Caco-2 (cell line): Measurements from ENCODE around the gene ZNF329. TPM values are rescaled to one million over a fixed set of nuclear protein-coding genes. Genes with fewer than 3 reads are reported as not detected.

Experiments
- BruUV-seq: library from RNA; stranded (reverse); fragments of 400-500 nt; replicated peaks from 2 replicates; lab custom pipeline; 2021; lab: Mats Ljungman, UMichigan
- CTCF ChIA-PET: fragments of 300-600 bp; sonication (Branson Sonifier 250); formaldehyde crosslinking; loops from one replicate; lab custom pipeline; 2022; ENCODE audit warnings: antibody characterized with exemption; lab: Charles Lee
- POLR2A ChIA-PET: fragments of 300-600 bp; sonication (Branson Sonifier 250); formaldehyde crosslinking; loops from one replicate; lab custom pipeline; 2022; ENCODE audit warnings: antibody characterized with exemption; lab: Charles Lee
- DNase-seq, 2 experiments: peaks; one replicate each; pipeline versions ENCODE4 v3.0.0 to v3.0.0-alpha.2; 2020 to 2022
- H3K27me3 ChIP-seq: replicated peaks from 2 replicates; pipeline ENCODE4 v1.6.0; 2011; ENCODE audit warnings: low read length; ENCODE audit not compliant: control insufficient read depth, insufficient read depth
- H3K36me3 ChIP-seq: 2 replicates; pipeline ENCODE4 v1.5.1; 2011; ENCODE audit warnings: low read length; ENCODE audit not compliant: control insufficient read depth, insufficient read depth
- H3K4me1 ChIP-seq: fragments of 250-450 bp; sonication (Bioruptor Pico); 2 replicates; pipeline ENCODE4 v1.5.1; 2020; ENCODE audit warnings: mild to moderate bottlenecking
- H3K4me3 ChIP-seq: 2 replicates; pipeline ENCODE4 v1.5.1; 2011; ENCODE audit warnings: low read depth, mild to moderate bottlenecking, control low read depth, low read length
- H3K9me3 ChIP-seq: fragments of 250-450 bp; sonication (Bioruptor Pico); 2 replicates; pipeline ENCODE4 v1.5.1; 2020; ENCODE audit warnings: mild to moderate bottlenecking, moderate library complexity
- H3K27ac Mint-ChIP-seq: one replicate; pipeline ENCODE4 v1.8.0; 2022; ENCODE audit warnings: mixed read lengths; ENCODE audit not compliant: unreplicated experiment
- H3K27me3 Mint-ChIP-seq: one replicate; pipeline ENCODE4 v1.8.0; 2022; ENCODE audit warnings: mixed read lengths; ENCODE audit not compliant: insufficient read depth, unreplicated experiment
- H3K36me3 Mint-ChIP-seq: one replicate; pipeline ENCODE4 v1.8.0; 2022; ENCODE audit warnings: mild to moderate bottlenecking, mixed read lengths; ENCODE audit not compliant: insufficient read depth, unreplicated experiment
- H3K4me1 Mint-ChIP-seq: one replicate; pipeline ENCODE4 v1.8.0; 2022; ENCODE audit warnings: low read depth, mixed read lengths; ENCODE audit not compliant: unreplicated experiment
- H3K4me3 Mint-ChIP-seq: one replicate; pipeline ENCODE4 v1.8.0; 2022; ENCODE audit warnings: mild to moderate bottlenecking, moderate library complexity, mixed read lengths; ENCODE audit not compliant: unreplicated experiment
- H3K9me3 Mint-ChIP-seq: one replicate; pipeline ENCODE4 v1.8.0; 2022; ENCODE audit warnings: mixed read lengths; ENCODE audit not compliant: unreplicated experiment
- CTCF ChIP-seq, 2 experiments: fragments of 200-600 bp in 1 of 2; IDR thresholded peaks; 1 replicate in 1 of 2; 2 replicates in 1 of 2; pipeline versions ENCODE4 v1.5.1 to v1.8.0; 2011 to 2022; ENCODE audit warnings: antibody characterized with exemption in 1 of 2, control low read depth in 1 of 2, inconsistent platforms in 1 of 2, low read depth in 1 of 2, low read length in 1 of 2, mild to moderate bottlenecking in 1 of 2, moderate library complexity in 1 of 2; ENCODE audit not compliant: insufficient read depth in 1 of 2, severe bottlenecking in 1 of 2, unreplicated experiment in 1 of 2
- intact Hi-C: fragments of 100-400 bp; cut with micrococcal nuclease; formaldehyde crosslinking; loops from one replicate; pipeline ENCODE4 v1.10.0; 2022; ENCODE audit not compliant: unreplicated experiment
- total RNA-seq: library from RNA; stranded (reverse); gene quantifications from 2 replicates; pipeline ENCODE4 v1.2.3, GENCODE V29; 2022

The ZNF329 gene
- total RNA-seq, 1 experiment from 2014 or later, result 5.4 TPM

- BruUV-seq, result TSS peak; percentile 37
- H3K27me3 Mint-ChIP-seq, result no peaks in the 10 kb centered on the region
Measured at GRCh38 chr19:58181902-58182576, 31.4 kb upstream of the ZNF329 start.

DNA sequence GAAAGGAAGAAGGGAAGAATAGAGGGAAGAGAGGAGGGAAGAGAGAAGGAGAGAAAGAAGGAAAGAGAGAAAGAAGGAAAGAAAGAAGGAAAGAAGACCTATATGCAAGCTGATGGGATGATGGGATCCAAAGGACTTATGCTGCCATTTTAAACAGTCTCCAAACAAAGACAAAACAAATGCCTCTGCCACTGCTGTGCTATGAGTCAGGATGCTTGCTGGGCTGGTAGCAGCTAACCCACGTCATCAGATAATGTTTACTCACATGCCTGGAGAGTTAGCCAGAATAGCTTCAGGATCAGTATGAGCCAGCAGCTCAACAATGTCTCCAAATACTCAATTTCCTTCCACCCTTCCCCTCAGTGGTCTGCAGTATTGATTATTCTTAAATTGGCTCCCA lies 20.3 kb upstream of the ZNF329 start:
- BruUV-seq, result no TSS peak
- intact Hi-C loops, result no loop called here
- Mint-ChIP-seq H3K9me3 (peaks cover 46% of the 10 kb centered on the region), H3K36me3 (peaks cover 8% of the 10 kb centered on the region), H3K27ac (no peak overlapping the region), H3K4me1 (no peaks in the 10 kb centered on the region), H3K4me3 (no peak overlapping the region), H3K27me3 (no peaks in the 10 kb centered on the region)
- CTCF ChIA-PET, result no interaction called here
- no peaks in the 10 kb centered on the region for H3K27me3 ChIP-seq
- H3K4me1 ChIP-seq, result no peaks in the 10 kb centered on the region
- POLR2A ChIA-PET, result no interaction called here
- TF ChIP-seq CTCF (IDR thresholded peaks at IDR 0.05; ENCODE audit: insufficient read depth in 1 of 2, low read depth in 1 of 2, low read length in 1 of 2, severe bottlenecking in 1 of 2, unreplicated experiment in 1 of 2), result no peak
- peaks cover 54% of the 10 kb centered on the region for H3K9me3 ChIP-seq
- DNase-seq, result no peak
- H3K4me3 ChIP-seq, result no peak overlapping the region
- no peaks in the 10 kb centered on the region for H3K36me3 ChIP-seq

More at GRCh38 chr19:58181902-58182576, 31.4 kb upstream of the ZNF329 start:
- Histone ChIP-seq H3K4me1 (0 out of 2 replicates have a peak, but pooled peaks cover 3% of the 10 kb centered on the region), H3K36me3 (peaks cover 6% of the 10 kb centered on the region; the same call in 1 of the 2 replicates), H3K4me3 (peak overlapping the region; percentile 72), H3K27me3 (no peaks in the 10 kb centered on the region), H3K9me3 (peaks cover 65% of the 10 kb centered on the region)
- peaks cover 79% of the 10 kb centered on the region for H3K36me3 Mint-ChIP-seq
- no peaks in the 10 kb centered on the region for H3K4me1 Mint-ChIP-seq
- DNase-seq, result peak; percentile 69 to 70
- ChIA-PET CTCF (no interaction called here), POLR2A (interaction anchor here (1.7 kb wide), 1 partner anchor 181 kb away, joined by 4 read pairs; the partner anchor contains the start of gene ZNF497)
- intact Hi-C loops, result loop anchor here (2.0 to 5.0 kb wide), 3 partner anchors 47 to 179 kb away; partner anchors contain the start of genes ZNF544, ZNF606 and ZNF8
- peak overlapping the region; percentile 86 for H3K4me3 Mint-ChIP-seq
- peak; percentile 52 to 69 for TF ChIP-seq CTCF (IDR thresholded peaks at IDR 0.05; ENCODE audit: insufficient read depth in 1 of 2, low read depth in 1 of 2, low read length in 1 of 2, severe bottlenecking in 1 of 2, unreplicated experiment in 1 of 2)
- peak overlapping the region; percentile 95 for H3K27ac Mint-ChIP-seq
- H3K9me3 Mint-ChIP-seq, result peaks cover 25% of the 10 kb centered on the region

- no TSS peak for BruUV-seq
- intact Hi-C loops, result no loop called here
- Mint-ChIP-seq H3K27ac (no peak overlapping the region), H3K9me3 (peaks cover 53% of the 10 kb centered on the region), H3K4me3 (no peak overlapping the region), H3K36me3 (peaks cover 8% of the 10 kb centered on the region), H3K4me1 (no peaks in the 10 kb centered on the region), H3K27me3 (no peaks in the 10 kb centered on the region)
- ChIA-PET CTCF (no interaction called here), POLR2A (no interaction called here)
- no peaks in the 10 kb centered on the region for H3K4me1 ChIP-seq
- no peak for DNase-seq
- peaks cover 61% of the 10 kb centered on the region for H3K9me3 ChIP-seq
- no peaks in the 10 kb centered on the region for H3K36me3 ChIP-seq
- no peak for TF ChIP-seq CTCF (IDR thresholded peaks at IDR 0.05; ENCODE audit: insufficient read depth in 1 of 2, low read depth in 1 of 2, low read length in 1 of 2, severe bottlenecking in 1 of 2, unreplicated experiment in 1 of 2)
- H3K4me3 ChIP-seq, result no peak overlapping the region
- H3K27me3 ChIP-seq, result no peaks in the 10 kb centered on the region
Measured at GRCh38 chr19:58166708-58167280, 16.2 kb upstream of the ZNF329 start.
